ENCODE measurements around the gene SLC45A1.
"Not testable (repeated sequence)": the region's sequence is repeated elsewhere in the genome, so short reads cannot be mapped to it uniquely, and the experiment has no call there.

Gene SLC45A1

GRCh38 chr1:8376358-8376840, 58.5 kb downstream of the SLC45A1 start:
- Mint-ChIP-seq H3K9me3 (no peaks in the 10 kb centered on the region), H3K4me1 (peaks cover 67% of the 10 kb centered on the region), H3K36me3 (peaks cover 13% of the 10 kb centered on the region), H3K4me3 (no peak overlapping the region), H3K27ac (peak overlapping the region; percentile 15)
- no peak for DNase-seq (ENCODE audit: low spot score in 2 of 2)
- peak; percentile 51 for ATAC-seq

GRCh38 chr1:8377271-8377981, 59.5 kb downstream of the SLC45A1 start:
- Mint-ChIP-seq H3K36me3 (peaks cover 13% of the 10 kb centered on the region), H3K4me3 (no peak overlapping the region), H3K27ac (no peak overlapping the region), H3K9me3 (no peaks in the 10 kb centered on the region), H3K4me1 (peaks cover 58% of the 10 kb centered on the region)
- ATAC-seq, result no peak
- no peak for DNase-seq (ENCODE audit: low spot score in 2 of 2)

- H3K27ac Mint-ChIP-seq, result peak overlapping the region; percentile 77
- DNase-seq (ENCODE audit: low spot score in 2 of 2) (no peak), ATAC-seq (no peak)
- H3K4me1 Mint-ChIP-seq, result peaks cover 65% of the 10 kb centered on the region
- no peak overlapping the region for H3K4me3 Mint-ChIP-seq
- H3K36me3 Mint-ChIP-seq, result peaks cover 13% of the 10 kb centered on the region
- H3K9me3 Mint-ChIP-seq, result no peaks in the 10 kb centered on the region
Observed at GRCh38 chr1:8378178-8378577, 60.3 kb downstream of the SLC45A1 start.

- Mint-ChIP-seq H3K27ac (peak overlapping the region; percentile 77), H3K9me3 (no peaks in the 10 kb centered on the region), H3K4me1 (peaks cover 65% of the 10 kb centered on the region), H3K4me3 (no peak overlapping the region), H3K36me3 (peaks cover 13% of the 10 kb centered on the region)
- DNase-seq (ENCODE audit: low spot score in 2 of 2) (no peak), ATAC-seq (no peak)
Observed at GRCh38 chr1:8378981-8379470, 61.1 kb downstream of the SLC45A1 start.

- peaks cover 65% of the 10 kb centered on the region for H3K4me1 Mint-ChIP-seq
- no peak overlapping the region for H3K4me3 Mint-ChIP-seq
- ATAC-seq (no peak), DNase-seq (ENCODE audit: low spot score in 2 of 2) (no peak)
- peaks cover 13% of the 10 kb centered on the region for H3K36me3 Mint-ChIP-seq
- no peaks in the 10 kb centered on the region for H3K9me3 Mint-ChIP-seq
- H3K27ac Mint-ChIP-seq, result peak overlapping the region; percentile 77
Observed at GRCh38 chr1:8379513-8380186, 61.7 kb downstream of the SLC45A1 start.

- ATAC-seq; H3K4me3 Mint-ChIP-seq; H3K9me3 Mint-ChIP-seq; DNase-seq (ENCODE audit: low spot score in 2 of 2): not testable (repeated sequence)
- Mint-ChIP-seq H3K36me3 (peaks cover 13% of the 10 kb centered on the region), H3K4me1 (peaks cover 67% of the 10 kb centered on the region), H3K27ac (peak overlapping the region; percentile 48)
Observed at GRCh38 chr1:8380310-8380709, 62.4 kb downstream of the SLC45A1 start.

- peaks cover 63% of the 10 kb centered on the region for H3K4me1 Mint-ChIP-seq
- no peak for DNase-seq (ENCODE audit: low spot score in 2 of 2)
- H3K9me3 Mint-ChIP-seq, result no peaks in the 10 kb centered on the region
- no peak overlapping the region for H3K4me3 Mint-ChIP-seq
- H3K36me3 Mint-ChIP-seq, result peaks cover 13% of the 10 kb centered on the region
- H3K27ac Mint-ChIP-seq, result no peak overlapping the region
- ATAC-seq, result no peak
Observed at GRCh38 chr1:8381618-8382017, 63.7 kb downstream of the SLC45A1 start.

- no peak overlapping the region for H3K4me3 Mint-ChIP-seq
- ATAC-seq (no peak), DNase-seq (ENCODE audit: low spot score in 2 of 2) (no peak)
- H3K9me3 Mint-ChIP-seq, result no peaks in the 10 kb centered on the region
- peaks cover 13% of the 10 kb centered on the region for H3K36me3 Mint-ChIP-seq
- peaks cover 68% of the 10 kb centered on the region for H3K4me1 Mint-ChIP-seq
- no peak overlapping the region for H3K27ac Mint-ChIP-seq
Observed at GRCh38 chr1:8382051-8382505, 64.2 kb downstream of the SLC45A1 start.

- Mint-ChIP-seq H3K27ac (peak overlapping the region; percentile 83), H3K4me3 (peak overlapping the region; percentile 20), H3K4me1 (peaks cover 70% of the 10 kb centered on the region), H3K9me3 (no peaks in the 10 kb centered on the region), H3K36me3 (peaks cover 8% of the 10 kb centered on the region)
- DNase-seq (ENCODE audit: low spot score in 2 of 2) (no peak), ATAC-seq (no peak)
Observed at GRCh38 chr1:8382608-8383505, 64.9 kb downstream of the SLC45A1 start.

- DNase-seq (ENCODE audit: low spot score in 2 of 2) (no peak), ATAC-seq (no peak)
- Mint-ChIP-seq H3K27ac (peak overlapping the region; percentile 23), H3K4me3 (no peak overlapping the region), H3K4me1 (peaks cover 67% of the 10 kb centered on the region), H3K36me3 (peaks cover 13% of the 10 kb centered on the region), H3K9me3 (no peaks in the 10 kb centered on the region)
Observed at GRCh38 chr1:8384088-8384487, 66.2 kb downstream of the SLC45A1 start.

GRCh38 chr1:8384577-8384976, 66.7 kb downstream of the SLC45A1 start:
- peaks cover 67% of the 10 kb centered on the region for H3K4me1 Mint-ChIP-seq
- peak overlapping the region; percentile 23 for H3K27ac Mint-ChIP-seq
- peaks cover 18% of the 10 kb centered on the region for H3K36me3 Mint-ChIP-seq
- H3K4me3 Mint-ChIP-seq, result no peak overlapping the region
- no peaks in the 10 kb centered on the region for H3K9me3 Mint-ChIP-seq
- DNase-seq (ENCODE audit: low spot score in 2 of 2) (no peak), ATAC-seq (no peak)

GRCh38 chr1:8386247-8386646, 68.3 kb downstream of the SLC45A1 start:
- Mint-ChIP-seq H3K36me3 (peaks cover 17% of the 10 kb centered on the region), H3K4me3 (no peak overlapping the region), H3K9me3 (no peaks in the 10 kb centered on the region), H3K4me1 (peaks cover 72% of the 10 kb centered on the region), H3K27ac (peak overlapping the region; percentile 16)
- DNase-seq (ENCODE audit: low spot score in 2 of 2) (no peak), ATAC-seq (no peak)

GRCh38 chr1:8388732-8389562, 71.0 kb downstream of the SLC45A1 start:
- H3K4me1 Mint-ChIP-seq, result peaks cover 74% of the 10 kb centered on the region
- no peak for DNase-seq (ENCODE audit: low spot score in 2 of 2)
- no peak for ATAC-seq
- no peaks in the 10 kb centered on the region for H3K9me3 Mint-ChIP-seq
- peak overlapping the region; percentile 18 for H3K27ac Mint-ChIP-seq
- peaks cover 22% of the 10 kb centered on the region for H3K36me3 Mint-ChIP-seq
- H3K4me3 Mint-ChIP-seq, result no peak overlapping the region

GRCh38 chr1:8389958-8390535, 72.1 kb downstream of the SLC45A1 start:
- Mint-ChIP-seq H3K27ac (peak overlapping the region; percentile 11), H3K36me3 (peaks cover 23% of the 10 kb centered on the region), H3K4me3 (no peak overlapping the region), H3K4me1 (peaks cover 70% of the 10 kb centered on the region), H3K9me3 (no peaks in the 10 kb centered on the region)
- peak; percentile 94 for ATAC-seq
- peak in 1 of 2 donors; percentile 57 for DNase-seq (ENCODE audit: low spot score in 2 of 2)
